ENCODE data around the gene MED22. TPM values are rescaled to one million over a fixed set of nuclear protein-coding genes. Genes with fewer than 3 reads are reported as not detected.
"Not testable (repeated sequence)": the region's sequence is repeated elsewhere in the genome, so short reads cannot be mapped to it uniquely, and the experiment has no call there.

Gene MED22
- polyA plus RNA-seq, 3 donors = 22.9 to 32.5 (median 29.2) TPM

DNA sequence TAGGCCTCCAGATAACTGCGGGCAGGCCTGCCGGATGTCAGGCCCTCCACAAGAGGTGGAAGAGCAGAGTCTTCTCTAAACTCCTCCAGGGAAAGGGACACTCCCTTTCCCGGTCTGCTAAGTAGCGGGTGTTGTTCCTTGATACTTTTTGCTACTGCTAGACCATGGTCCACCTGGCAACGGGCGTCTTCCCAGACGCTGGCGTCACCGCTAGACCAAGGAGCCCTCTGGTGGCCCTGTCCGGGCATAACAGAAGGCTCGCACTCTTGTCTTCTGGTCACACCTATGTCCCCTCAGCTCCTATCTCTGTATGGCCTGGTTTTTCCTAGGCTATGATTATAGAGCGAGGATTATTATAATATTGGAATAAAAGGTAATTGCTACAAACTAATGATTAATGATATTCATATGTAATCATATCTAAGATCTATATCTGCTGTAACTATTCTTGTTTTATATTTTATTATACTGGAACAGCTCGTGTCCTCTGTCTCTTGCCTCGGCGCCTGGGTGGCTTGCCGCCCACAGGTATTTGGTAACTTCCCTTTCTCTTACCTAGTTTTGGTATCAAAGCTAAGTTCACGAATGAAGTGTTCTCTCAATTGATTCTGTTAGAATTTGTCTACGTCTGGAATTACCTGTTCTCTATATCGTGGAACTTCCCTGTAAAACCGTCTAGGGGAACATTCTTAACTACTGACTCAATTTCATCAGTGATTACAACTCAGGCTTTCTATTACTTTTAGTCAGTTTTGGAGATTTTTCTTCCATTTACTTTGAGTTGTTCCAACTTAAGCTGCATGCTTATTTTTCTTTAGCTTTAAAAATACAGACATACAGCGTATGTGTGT is 18.4 kb downstream of the MED22 start:
- not testable (repeated sequence) for DNase-seq (ENCODE audit: extremely low read depth in 1 of 11, low read depth in 9 of 11, low spot score in 4 of 11)

DNA sequence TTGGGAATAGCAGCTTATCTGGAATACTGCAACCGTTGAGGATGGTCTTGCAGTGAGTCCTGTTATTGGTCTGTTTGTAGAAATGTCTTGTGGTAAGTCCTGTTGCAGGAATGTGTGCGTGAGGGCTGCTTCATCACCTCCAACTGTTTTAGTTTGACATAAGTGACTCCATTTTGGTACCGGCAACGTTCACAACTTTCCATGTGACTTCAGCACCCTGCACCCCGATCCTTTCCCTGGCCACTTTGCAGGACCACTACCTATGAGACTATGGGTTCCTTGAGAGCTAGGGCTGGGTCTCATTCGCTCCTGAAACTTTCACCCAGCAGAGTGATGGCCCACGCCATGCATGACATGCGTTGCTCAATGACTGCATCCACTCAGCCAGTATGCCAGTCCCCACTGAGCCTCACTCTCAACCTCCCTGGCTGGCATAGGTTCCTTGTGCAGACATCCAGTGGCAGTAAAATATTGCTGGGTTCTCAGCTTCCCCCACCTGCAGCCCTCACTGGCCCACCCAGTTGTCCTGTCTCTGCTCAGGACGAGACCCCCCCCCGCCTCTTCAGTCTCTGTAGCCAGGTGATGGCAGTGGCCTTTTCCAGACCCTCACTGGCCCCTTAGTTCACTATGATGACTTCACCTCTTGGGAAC is 20.0 kb downstream of the MED22 start:
- no peak for DNase-seq (ENCODE audit: extremely low read depth in 1 of 11, low read depth in 9 of 11, low spot score in 4 of 11)

DNA sequence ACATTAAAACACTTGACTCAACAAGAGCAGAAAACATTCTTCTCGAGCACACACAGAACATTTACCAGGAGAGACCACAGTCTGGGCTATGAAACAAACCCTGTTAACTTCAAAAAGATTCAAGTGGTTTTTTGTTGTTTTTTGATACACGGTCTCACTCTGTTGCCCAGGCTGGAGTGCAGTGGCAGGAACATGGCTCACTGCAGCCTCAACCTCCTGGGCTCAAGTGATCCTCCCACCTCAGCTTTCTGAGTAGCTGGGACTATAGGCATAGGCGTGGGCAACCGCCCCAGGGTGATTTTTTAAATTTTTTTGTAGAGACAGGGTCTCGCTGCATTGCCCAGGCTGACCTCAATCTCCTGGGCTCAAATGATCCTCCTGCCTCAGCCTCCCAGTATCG is 20.9 kb downstream of the MED22 start:
- DNase-seq (ENCODE audit: extremely low read depth in 1 of 11, low read depth in 9 of 11, low spot score in 4 of 11) = not testable (repeated sequence)

DNA sequence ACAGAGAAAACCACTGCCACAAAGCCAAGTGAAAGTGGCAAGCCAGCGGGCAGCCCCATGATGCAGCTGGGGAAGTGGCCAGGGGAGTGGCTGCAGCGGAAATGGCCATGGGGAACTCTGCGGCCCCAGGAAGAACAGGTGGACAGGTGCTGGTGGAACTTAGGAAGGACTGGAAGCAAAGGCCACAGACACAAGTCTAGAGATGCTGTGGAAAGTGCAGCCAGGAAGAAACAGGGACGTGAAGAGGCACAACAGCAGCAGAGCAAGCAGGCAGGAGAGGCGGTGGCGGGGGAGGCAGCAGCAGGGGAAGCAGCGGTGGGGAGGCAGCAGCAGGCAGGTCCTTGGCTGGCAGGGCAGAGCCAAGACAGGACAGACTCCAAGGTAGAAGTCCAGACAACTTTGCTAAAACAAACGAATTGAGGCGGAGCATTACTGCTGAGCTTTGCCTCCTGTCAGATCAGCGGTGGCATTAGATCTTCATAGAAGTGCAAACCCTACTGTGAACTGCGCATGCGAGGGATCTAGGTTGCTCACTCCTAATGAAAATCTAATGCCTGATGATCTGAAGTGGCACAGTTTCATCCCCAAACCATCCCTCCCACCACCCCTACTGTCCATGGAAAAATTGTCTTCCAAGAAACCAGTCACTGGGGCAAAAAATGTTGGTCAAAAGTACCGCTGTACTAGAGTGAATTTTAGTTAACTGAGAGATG is 23.8 kb downstream of the MED22 start:
- no peak for DNase-seq (ENCODE audit: extremely low read depth in 1 of 11, low read depth in 9 of 11, low spot score in 4 of 11)

DNA sequence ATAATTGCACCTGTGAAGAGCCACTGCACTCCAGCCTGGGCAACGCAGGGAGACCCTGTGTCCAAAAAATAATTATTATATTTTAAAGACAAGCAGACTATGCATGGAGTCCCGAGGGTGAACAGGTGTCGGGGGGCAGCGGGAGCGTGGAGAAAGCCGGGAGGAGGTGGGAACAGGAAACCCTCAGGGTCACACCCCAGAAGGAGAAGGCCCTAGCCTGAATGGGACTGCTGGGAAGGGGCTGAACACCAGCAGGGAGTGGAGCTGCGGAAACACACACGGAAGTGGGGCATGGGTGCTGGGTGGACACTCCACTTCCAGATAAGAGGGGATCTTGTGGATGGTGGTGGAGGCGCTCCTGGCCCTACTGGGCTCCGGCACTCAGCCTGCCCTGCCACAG is 24.7 kb downstream of the MED22 start:
- DNase-seq (ENCODE audit: extremely low read depth in 1 of 11, low read depth in 9 of 11, low spot score in 4 of 11) = no peak

DNA sequence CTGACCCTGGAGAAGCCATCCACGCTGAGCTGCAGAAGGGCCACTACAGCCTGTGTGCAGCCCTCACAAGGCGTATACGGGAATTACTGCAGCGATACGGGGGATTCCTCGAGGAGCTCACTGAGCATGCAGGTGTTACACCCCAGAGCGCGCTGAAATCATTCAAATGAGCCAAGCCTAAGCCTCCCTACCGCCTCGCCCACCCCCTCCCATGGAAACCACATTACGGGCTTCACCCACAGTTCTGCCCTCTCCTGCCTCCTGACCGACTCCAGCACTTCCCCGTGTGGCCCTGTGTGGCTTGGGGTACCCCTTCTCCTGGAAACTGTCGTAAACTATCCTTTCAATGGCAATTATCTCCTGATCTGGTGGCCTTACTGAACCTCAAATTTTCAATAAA is 25.2 kb downstream of the MED22 start:
- DNase-seq (ENCODE audit: extremely low read depth in 1 of 11, low read depth in 9 of 11, low spot score in 4 of 11) = no peak

DNA sequence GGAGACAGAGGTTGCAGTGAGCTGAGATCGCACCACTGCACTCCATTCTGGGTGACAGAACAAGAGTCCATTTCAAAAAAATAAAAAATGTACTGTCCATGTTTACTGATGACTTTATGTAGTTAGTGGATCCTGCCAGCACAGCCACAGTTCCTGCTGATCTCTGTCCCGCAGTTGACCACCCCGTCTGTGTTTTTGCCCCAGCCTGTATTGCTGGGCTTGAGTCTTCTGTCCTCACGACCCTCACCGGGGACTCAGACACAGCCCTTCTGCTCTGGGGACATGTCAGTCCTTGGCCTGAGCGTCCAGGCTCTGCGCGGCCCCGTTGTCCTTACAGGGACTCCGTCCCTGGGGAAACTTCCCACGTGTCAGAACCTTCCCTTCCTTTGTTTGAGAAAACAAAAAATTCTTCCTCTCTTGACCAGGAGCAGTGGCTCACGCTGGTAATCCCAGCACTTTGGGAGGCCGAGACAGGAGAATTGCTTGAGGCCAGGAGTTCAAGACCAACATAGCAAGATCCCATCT is 26.5 kb downstream of the MED22 start:
- DNase-seq (ENCODE audit: extremely low read depth in 1 of 11, low read depth in 9 of 11, low spot score in 4 of 11) = no peak

DNA sequence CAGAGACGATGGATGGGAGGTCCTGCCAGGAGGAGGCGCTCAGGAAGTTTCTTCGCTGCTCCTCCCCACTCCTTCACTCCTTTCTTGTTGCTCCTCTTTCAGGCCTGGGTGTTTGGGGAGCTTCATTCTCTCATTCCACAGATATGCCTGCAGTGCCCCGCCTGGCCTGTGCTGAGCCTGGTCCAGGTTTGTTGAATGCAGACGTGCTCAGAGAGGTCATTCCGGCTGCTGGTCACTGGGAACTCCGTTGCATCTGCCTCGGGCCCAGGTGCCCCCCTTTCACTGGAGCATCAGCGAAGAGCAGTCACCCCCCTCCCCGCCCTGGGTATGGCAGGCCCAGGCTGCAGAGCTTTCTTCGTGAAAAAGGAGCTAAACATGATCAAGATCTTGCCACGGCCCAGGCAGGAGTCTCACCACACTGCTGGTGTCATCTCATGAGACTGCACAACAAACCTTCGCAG is 27.5 kb downstream of the MED22 start:
- DNase-seq (ENCODE audit: extremely low read depth in 1 of 11, low read depth in 9 of 11, low spot score in 4 of 11) = no peak

DNA sequence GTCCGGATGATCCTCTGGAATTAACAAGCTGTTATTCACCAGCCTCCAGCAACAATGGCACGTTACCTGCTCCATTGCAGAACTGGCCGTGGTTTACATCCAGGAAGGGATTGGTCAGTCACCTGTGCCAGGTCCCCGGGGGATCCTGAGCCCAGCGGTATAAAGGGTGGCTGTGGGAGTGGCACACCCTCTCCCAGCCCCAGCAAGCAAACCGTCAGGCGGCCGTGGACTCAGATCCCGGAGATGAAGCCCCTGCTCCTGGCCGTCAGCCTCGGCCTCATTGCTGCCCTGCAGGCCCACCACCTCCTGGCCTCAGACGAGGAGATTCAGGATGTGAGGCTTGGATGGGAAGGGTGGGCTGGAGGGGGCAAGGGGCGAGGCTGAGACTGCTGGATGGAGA is 30.4 kb downstream of the MED22 start:
- not testable (repeated sequence) for DNase-seq (ENCODE audit: extremely low read depth in 1 of 11, low read depth in 9 of 11, low spot score in 4 of 11)

DNA sequence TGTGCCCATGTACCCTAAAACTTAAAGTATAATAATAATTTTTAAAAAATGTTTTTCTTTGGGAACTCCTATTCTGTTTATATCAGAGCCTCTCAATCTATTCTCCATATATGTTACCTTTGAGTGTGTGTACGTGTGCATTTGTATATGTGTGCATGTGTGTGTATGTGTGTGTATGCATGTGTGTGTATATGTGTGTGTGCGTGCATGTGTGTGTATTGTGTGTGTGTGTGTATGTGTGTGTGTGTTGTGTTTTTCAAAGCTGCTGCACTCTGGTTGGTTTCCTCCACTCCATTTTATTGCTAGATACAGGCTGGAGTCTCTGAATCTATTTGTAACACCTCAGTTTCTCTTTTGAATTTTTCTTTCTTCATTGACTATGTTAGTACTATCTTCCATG is 31.9 kb downstream of the MED22 start:
- DNase-seq (ENCODE audit: extremely low read depth in 1 of 11, low read depth in 9 of 11, low spot score in 4 of 11) = no peak

DNA sequence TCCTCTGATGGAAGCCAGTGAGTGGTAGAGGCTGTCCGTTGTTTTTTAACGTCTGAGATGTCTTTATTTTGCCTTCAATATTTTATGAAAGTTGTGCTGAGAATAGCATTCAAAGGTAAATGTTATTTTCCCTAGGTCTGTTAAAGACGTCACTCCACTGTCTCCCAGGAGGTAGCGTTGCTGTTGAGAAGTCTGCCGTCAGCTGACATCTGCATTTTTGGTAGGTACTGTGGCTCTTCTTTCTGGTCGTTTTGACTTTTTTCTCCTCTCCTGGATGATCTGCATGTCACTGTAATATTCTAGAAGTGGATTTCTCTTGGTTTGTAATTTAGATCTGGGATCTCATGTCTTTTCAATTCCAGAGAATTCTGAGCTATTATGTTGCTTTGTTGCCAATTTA is 38.3 kb downstream of the MED22 start:
- no peak for DNase-seq (ENCODE audit: extremely low read depth in 1 of 11, low read depth in 9 of 11, low spot score in 4 of 11)

DNA sequence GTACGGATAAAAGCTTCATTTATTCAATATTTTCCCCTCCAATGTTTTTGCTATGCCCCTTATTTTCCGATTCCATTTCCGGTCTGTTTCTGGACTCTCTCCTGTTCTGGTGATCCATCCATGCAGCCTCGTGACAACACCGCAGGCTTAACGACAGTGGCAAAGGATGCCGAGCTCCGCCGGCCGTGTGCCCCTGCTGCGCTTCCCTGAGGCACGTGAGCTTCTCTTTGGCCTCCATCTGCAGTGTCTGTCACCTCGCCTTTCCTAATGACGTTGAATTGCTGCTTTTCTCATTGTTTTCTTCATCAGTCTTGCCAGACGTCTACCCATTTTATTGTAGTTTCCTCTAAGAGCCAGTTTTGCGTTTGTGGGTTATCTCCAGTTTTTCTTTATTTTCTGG is 40.6 kb downstream of the MED22 start:
- DNase-seq (ENCODE audit: extremely low read depth in 1 of 11, low read depth in 9 of 11, low spot score in 4 of 11) = no peak

DNA sequence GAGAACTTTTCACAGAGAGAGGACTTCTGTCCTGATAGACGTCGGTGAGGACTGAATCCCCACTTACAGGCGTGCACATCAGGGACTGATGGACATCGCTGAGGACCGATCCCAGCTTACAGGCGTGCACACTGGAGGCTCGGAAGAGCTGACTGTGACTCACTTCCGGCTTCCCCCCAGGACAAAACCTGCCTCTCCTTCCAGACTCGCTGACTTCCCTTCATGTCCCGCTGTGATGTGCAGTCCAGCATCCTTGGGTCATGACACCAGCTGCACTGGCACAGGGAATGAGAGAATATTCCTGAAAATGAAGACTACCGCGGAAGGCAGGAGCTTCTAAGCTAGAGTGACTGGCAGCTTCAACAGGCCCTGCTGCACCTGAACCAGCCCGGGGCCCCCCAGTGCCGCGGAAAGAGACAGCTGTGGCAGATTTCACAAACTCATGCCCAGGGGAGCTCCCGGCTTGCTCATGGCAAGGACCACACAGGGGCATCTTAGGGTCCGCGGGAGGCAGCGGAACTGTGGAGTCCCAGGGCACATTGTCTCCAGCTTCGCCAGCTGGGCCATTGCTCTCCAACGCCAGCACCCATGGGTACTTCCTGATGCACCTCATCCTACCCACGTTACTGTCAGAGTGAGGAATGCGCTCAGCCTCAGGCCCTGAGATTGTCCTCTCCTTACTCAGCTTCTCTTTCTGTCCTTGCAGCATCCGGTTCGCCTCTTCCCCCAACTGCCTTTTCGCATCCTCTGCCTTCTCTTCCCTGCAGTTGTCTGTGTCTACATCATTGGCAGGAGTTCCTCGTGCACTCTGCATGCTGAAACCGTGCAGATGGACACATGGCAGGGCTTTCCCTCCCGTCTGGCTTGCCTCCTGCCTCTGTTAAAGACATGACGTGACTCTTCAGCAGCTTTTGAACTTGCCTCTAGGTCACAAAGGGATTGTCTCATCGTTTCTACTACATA is 41.4 kb downstream of the MED22 start:
- no peak for DNase-seq (ENCODE audit: extremely low read depth in 1 of 11, low read depth in 9 of 11, low spot score in 4 of 11)

DNA sequence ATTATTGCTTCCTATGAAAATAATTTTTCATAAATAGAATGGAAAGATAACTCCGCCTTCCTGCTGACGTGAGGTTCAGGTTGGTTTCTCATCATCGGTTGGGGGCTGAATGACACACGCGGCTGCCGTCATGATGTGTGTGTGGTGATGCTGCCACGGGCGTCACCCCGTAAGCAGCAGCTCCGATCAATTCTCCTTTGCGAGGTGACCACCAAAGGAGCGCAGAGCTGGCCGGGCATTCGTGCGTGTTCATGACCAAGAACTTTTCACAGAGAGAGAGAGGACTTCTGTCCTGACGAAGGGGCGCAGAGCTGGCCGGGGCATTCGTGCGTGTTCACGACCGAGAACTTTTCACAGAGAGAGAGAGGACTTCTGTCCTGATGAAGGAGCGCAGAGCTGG is 42.2 kb downstream of the MED22 start:
- no peak for DNase-seq (ENCODE audit: extremely low read depth in 1 of 11, low read depth in 9 of 11, low spot score in 4 of 11)

DNA sequence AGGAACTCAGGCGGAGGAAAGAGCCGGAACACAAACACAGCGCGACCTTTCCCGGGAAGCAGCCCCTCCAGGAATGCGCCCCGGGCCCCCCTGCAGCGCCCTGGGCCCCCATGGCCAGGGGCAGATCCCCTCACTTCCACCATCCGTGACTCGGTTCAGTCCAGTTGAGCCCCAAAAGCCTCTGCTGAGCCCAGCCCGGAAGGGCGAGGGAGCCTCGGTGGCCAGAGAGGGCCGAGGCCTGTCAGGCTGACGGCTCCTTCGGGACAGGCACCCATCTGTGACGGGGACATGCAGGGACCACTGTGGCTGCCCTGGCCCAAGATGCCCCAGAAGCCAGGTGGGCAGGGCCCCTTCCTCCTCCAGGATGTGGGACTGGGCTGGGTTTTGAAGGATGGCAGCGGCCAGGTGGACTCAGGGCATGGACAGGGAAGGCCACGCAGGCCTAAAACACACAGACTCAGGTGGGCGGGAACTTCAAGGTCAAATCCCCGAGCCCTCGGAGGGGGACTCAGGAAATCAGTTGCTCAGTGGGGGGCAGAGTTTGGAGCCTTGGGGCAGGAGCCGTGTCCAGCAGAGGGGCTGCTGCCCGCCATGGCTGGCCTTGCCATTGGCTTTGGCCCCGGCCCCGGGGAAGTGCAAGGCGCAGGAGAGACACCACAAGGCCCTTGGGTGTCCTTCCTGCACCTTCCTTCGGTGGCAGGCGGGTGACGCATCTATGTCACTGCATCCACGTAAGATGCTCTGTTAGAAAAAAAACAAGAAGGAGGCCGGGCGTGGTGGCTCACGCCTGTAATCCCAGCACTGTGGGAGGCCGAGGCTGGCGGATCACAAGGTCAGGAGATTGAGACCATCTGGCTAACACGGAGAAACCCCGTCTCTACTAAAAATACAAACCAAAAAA is 43.2 kb downstream of the MED22 start:
- no peak for DNase-seq (ENCODE audit: extremely low read depth in 1 of 11, low read depth in 9 of 11, low spot score in 4 of 11)

DNA sequence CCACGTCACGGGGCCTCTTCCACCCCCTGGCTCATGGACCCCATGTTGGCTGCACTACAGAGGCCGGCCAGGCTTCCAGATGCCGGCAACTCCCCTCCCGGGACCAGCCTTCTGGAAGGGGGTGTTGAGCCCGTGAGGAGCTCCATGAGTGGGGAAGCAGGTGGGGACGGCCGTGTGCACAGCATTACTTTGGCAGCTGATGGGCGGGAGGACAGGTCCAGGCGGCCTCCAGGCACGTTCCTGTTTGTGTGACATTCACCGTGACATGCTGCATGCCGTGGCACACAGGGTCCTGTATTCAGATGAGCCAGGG is 43.8 kb downstream of the MED22 start:
- no peak for DNase-seq (ENCODE audit: extremely low read depth in 1 of 11, low read depth in 9 of 11, low spot score in 4 of 11)

DNA sequence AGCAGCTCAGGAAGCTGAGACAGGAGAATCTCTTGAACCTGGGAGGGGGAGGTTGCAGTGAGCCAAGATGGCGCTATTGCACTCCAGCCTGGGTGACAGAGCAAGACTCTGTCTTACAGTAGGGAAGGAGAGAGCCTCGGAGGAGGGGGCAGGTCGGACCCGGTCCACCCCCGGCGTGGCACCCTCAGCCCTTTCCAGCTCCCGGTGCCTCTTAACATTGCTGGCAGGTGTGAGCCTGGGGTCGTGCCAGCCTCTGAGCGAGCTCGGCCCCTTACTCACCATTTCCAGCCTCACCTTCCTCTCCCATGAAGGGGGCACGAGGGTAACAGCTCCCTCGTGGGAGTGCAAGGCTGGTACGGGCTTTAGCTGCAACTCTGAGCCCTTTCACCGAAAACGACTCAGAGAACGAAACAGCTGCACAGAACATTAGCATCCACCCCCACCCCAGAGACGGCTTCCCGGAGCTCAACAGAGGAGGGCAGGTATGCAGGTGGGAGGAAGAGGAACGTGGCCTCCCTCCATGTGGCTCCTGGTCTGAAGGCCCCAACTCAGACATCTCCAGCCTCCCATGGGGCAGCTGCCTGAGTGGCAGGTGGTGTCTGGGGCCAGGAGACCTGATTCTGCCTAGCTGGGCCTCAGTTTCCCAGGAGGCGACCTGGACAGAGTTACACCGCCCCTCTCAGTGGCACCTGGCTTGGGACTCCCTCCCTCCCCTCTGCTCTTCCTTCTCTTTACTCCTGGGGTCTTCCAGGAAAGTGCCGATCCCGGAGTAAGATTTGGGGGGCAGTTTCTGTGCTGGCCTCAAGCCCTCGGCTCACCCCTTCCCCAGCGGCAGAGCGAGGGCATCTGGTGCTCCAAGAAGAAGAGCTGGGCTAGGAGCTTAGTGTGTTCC is 44.4 kb downstream of the MED22 start:
- no peak for DNase-seq (ENCODE audit: extremely low read depth in 1 of 11, low read depth in 9 of 11, low spot score in 4 of 11)

All from renal cortex interstitium (tissue), 11 donors.